Renal cortex interstitium (tissue), 11 donors: ENCODE results near the gene ATP5MC2. TPM values are rescaled to one million over a fixed set of nuclear protein-coding genes. Genes with fewer than 3 reads are reported as not detected.
"Not testable (repeated sequence)": the region's sequence is repeated elsewhere in the genome, so short reads cannot be mapped to it uniquely, and the experiment has no call there.

Source experiments
- DNase-seq, 11 donors: peaks; one replicate each; pipeline ENCODE4 v3.0.0-alpha.2; 2013; ENCODE audit warnings: low read depth in 9 of 11, low spot score in 4 of 11; ENCODE audit errors: extremely low read depth in 1 of 11
- polyA plus RNA-seq, 3 donors: library from polyadenylated mRNA; unstranded; fragments of 120-200 nt; gene quantifications; one replicate each; pipeline ENCODE4 v1.2.1, GENCODE V29; 2013; ENCODE audit not compliant: insufficient read length in 3 of 3

The ATP5MC2 gene
- polyA plus RNA-seq, 3 donors, result 598 to 641 (median 611) TPM

- DNase-seq, result no peak
Observed at GRCh38 chr12:53674977-53675700, 744 bp downstream of the ATP5MC2 start.

- no peak for DNase-seq
Observed at GRCh38 chr12:53670971-53671370, 4.9 kb downstream of the ATP5MC2 start.

- no peak for DNase-seq
Observed at GRCh38 chr12:53670308-53670707, 5.6 kb downstream of the ATP5MC2 start.

GRCh38 chr12:53667080-53667479 lies 8.8 kb downstream of the ATP5MC2 start:
- no peak for DNase-seq

GRCh38 chr12:53664936-53665335 lies 10.9 kb downstream of the ATP5MC2 start:
- no peak for DNase-seq

GRCh38 chr12:53664191-53664590 lies 11.7 kb downstream of the ATP5MC2 start:
- DNase-seq, result no peak

GRCh38 chr12:53660041-53660440 lies 15.8 kb downstream of the ATP5MC2 start:
- no peak for DNase-seq

- no peak for DNase-seq
Observed at GRCh38 chr12:53659571-53659981, 16.3 kb downstream of the ATP5MC2 start.

- no peak for DNase-seq
Observed at GRCh38 chr12:53659011-53659551, 16.8 kb downstream of the ATP5MC2 start.

- DNase-seq, result no peak
Observed at GRCh38 chr12:53657041-53657440, 18.8 kb downstream of the ATP5MC2 start.

- DNase-seq, result no peak
Observed at GRCh38 chr12:53653595-53653994, 22.3 kb downstream of the ATP5MC2 start.

- DNase-seq, result no peak
Observed at GRCh38 chr12:53652366-53652765, 23.5 kb downstream of the ATP5MC2 start.

- no peak for DNase-seq
Observed at GRCh38 chr12:53651737-53652136, 24.1 kb downstream of the ATP5MC2 start.

- DNase-seq, result not testable (repeated sequence)
Observed at GRCh38 chr12:53646300-53646699, 29.6 kb downstream of the ATP5MC2 start.

GRCh38 chr12:53645165-53645564 lies 30.7 kb downstream of the ATP5MC2 start:
- DNase-seq, result no peak

GRCh38 chr12:53644133-53644532 lies 31.8 kb downstream of the ATP5MC2 start:
- no peak for DNase-seq

GRCh38 chr12:53643232-53643979 lies 32.5 kb downstream of the ATP5MC2 start:
- no peak for DNase-seq

- DNase-seq, result no peak
Observed at GRCh38 chr12:53638057-53638456, 37.8 kb downstream of the ATP5MC2 start.

GRCh38 chr12:53636641-53637040 lies 39.2 kb downstream of the ATP5MC2 start:
- no peak for DNase-seq

GRCh38 chr12:53635708-53636107 lies 40.2 kb downstream of the ATP5MC2 start:
- DNase-seq, result not testable (repeated sequence)
